ENCODE data around the gene EIPR1. TPM values are rescaled to one million over a fixed set of nuclear protein-coding genes. Genes with fewer than 3 reads are reported as not detected.

The EIPR1 gene
- polyA plus RNA-seq, 1 donor from 2014 or later = 138 TPM

GRCh38 chr2:3354986-3355385 lies 22.6 kb downstream of the EIPR1 start:
- no peaks in the 10 kb centered on the region for H3K36me3 ChIP-seq (ENCODE audit: insufficient read depth, low read length)
- TF ChIP-seq TAF1 (IDR thresholded peaks at IDR 0.05; ENCODE audit: low read depth) = no peak
- no peaks in the 10 kb centered on the region for H3K9me2 ChIP-seq (ENCODE audit: insufficient read depth, low read length)
- no peaks in the 10 kb centered on the region for H3F3A ChIP-seq (ENCODE audit: insufficient read depth, low read length, poor library complexity, severe bottlenecking)
- no peaks in the 10 kb centered on the region for H4K20me1 ChIP-seq (ENCODE audit: insufficient read depth)
- H3K27me3 ChIP-seq (ENCODE audit: insufficient read depth, low read depth, low read length) = no peaks in the 10 kb centered on the region
- H3K27ac ChIP-seq (ENCODE audit: low read length) = no peak overlapping the region
- H3K9me3 ChIP-seq (ENCODE audit: low read length) = no peaks in the 10 kb centered on the region
- no peak overlapping the region for H3K4me3 ChIP-seq (ENCODE audit: low read length)
- no peak overlapping the region for H2AFZ ChIP-seq (ENCODE audit: low read depth, low read length)
- H3K4me2 ChIP-seq (ENCODE audit: low read length) = no peak overlapping the region
- no peak overlapping the region for H3K9ac ChIP-seq (ENCODE audit: low read length)
- no peaks in the 10 kb centered on the region for H3K79me2 ChIP-seq (replicated peaks; ENCODE audit: insufficient read depth, low read length)

- no peak overlapping the region for H3K4me3 ChIP-seq (ENCODE audit: low read length)
- no peaks in the 10 kb centered on the region for H4K20me1 ChIP-seq (ENCODE audit: insufficient read depth)
- no peak overlapping the region for H2AFZ ChIP-seq (ENCODE audit: low read depth, low read length)
- no peaks in the 10 kb centered on the region for H3K9me2 ChIP-seq (ENCODE audit: insufficient read depth, low read length)
- no peak for TF ChIP-seq MXI1 (conservative IDR thresholded peaks at IDR 0.05; ENCODE audit: poor library complexity, severe bottlenecking)
- TF ChIP-seq EP300 (conservative IDR thresholded peaks at IDR 0.05; ENCODE audit: poor library complexity, severe bottlenecking) = no peak
- no peak for TF ChIP-seq POLR2AphosphoS5 (IDR thresholded peaks at IDR 0.05)
- no peak for TF ChIP-seq TAF1 (IDR thresholded peaks at IDR 0.05; ENCODE audit: low read depth)
- TF ChIP-seq EZH2 (IDR thresholded peaks at IDR 0.05; ENCODE audit: borderline replicate concordance, insufficient read depth, low read length, poor library complexity, severe bottlenecking) = no peak
- no peaks in the 10 kb centered on the region for H3K9me3 ChIP-seq (ENCODE audit: low read length)
- H3K36me3 ChIP-seq (ENCODE audit: insufficient read depth, low read length) = no peaks in the 10 kb centered on the region
- no peak overlapping the region for H3K27ac ChIP-seq (ENCODE audit: low read length)
- no peaks in the 10 kb centered on the region for H3K79me2 ChIP-seq (replicated peaks; ENCODE audit: insufficient read depth, low read length)
- H3K27me3 ChIP-seq (ENCODE audit: insufficient read depth, low read depth, low read length) = no peaks in the 10 kb centered on the region
- H3K4me2 ChIP-seq (ENCODE audit: low read length) = no peak overlapping the region
- no peak overlapping the region for H3K9ac ChIP-seq (ENCODE audit: low read length)
- H3F3A ChIP-seq (ENCODE audit: insufficient read depth, low read length, poor library complexity, severe bottlenecking) = no peaks in the 10 kb centered on the region
These were observed 28.4 kb downstream of the EIPR1 start for GRCh38 chr2:3349211-3349693.

DNA sequence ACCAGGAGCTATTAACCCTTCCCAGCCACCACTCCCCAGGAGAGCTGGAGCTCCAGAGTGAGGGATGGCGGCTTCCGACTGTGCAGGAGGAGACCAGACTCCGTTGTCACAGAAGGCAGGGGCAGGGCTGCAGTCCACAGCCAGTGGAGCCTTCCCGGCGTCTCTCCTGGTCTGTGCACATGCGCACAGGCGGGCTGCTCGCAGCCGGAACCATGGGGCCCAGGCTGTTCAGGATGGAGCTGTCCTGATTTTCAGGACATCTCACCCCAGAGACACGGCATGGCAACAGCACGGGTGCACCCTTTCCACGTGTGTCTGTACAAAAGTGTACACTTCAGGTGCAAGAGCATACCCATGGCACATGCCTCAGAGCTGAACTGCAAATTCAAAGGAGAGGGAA lies 28.9 kb downstream of the EIPR1 start:
- Histone ChIP-seq H3K9ac (ENCODE audit: low read length) (no peak overlapping the region), H3K27me3 (ENCODE audit: insufficient read depth, low read depth, low read length) (no peaks in the 10 kb centered on the region), H3K4me2 (ENCODE audit: low read length) (no peak overlapping the region), H3K4me3 (ENCODE audit: low read length) (no peak overlapping the region), H3F3A (ENCODE audit: insufficient read depth, low read length, poor library complexity, severe bottlenecking) (no peaks in the 10 kb centered on the region), H2AFZ (ENCODE audit: low read depth, low read length) (no peak overlapping the region), H3K36me3 (ENCODE audit: insufficient read depth, low read length) (no peaks in the 10 kb centered on the region), H3K27ac (ENCODE audit: low read length) (no peak overlapping the region), H3K79me2 (replicated peaks; ENCODE audit: insufficient read depth, low read length) (no peaks in the 10 kb centered on the region), H3K9me3 (ENCODE audit: low read length) (no peaks in the 10 kb centered on the region), H4K20me1 (ENCODE audit: insufficient read depth) (no peaks in the 10 kb centered on the region), H3K9me2 (ENCODE audit: insufficient read depth, low read length) (no peaks in the 10 kb centered on the region)
- no peak for TF ChIP-seq POLR2AphosphoS5 (IDR thresholded peaks at IDR 0.05)

- H3K9me2 ChIP-seq (ENCODE audit: insufficient read depth, low read length) = no peaks in the 10 kb centered on the region
- H3K9ac ChIP-seq (ENCODE audit: low read length) = no peak overlapping the region
- no peaks in the 10 kb centered on the region for H3K36me3 ChIP-seq (ENCODE audit: insufficient read depth, low read length)
- no peak overlapping the region for H3K27ac ChIP-seq (ENCODE audit: low read length)
- no peak overlapping the region for H3K4me3 ChIP-seq (ENCODE audit: low read length)
- TF ChIP-seq, protein P1, sequence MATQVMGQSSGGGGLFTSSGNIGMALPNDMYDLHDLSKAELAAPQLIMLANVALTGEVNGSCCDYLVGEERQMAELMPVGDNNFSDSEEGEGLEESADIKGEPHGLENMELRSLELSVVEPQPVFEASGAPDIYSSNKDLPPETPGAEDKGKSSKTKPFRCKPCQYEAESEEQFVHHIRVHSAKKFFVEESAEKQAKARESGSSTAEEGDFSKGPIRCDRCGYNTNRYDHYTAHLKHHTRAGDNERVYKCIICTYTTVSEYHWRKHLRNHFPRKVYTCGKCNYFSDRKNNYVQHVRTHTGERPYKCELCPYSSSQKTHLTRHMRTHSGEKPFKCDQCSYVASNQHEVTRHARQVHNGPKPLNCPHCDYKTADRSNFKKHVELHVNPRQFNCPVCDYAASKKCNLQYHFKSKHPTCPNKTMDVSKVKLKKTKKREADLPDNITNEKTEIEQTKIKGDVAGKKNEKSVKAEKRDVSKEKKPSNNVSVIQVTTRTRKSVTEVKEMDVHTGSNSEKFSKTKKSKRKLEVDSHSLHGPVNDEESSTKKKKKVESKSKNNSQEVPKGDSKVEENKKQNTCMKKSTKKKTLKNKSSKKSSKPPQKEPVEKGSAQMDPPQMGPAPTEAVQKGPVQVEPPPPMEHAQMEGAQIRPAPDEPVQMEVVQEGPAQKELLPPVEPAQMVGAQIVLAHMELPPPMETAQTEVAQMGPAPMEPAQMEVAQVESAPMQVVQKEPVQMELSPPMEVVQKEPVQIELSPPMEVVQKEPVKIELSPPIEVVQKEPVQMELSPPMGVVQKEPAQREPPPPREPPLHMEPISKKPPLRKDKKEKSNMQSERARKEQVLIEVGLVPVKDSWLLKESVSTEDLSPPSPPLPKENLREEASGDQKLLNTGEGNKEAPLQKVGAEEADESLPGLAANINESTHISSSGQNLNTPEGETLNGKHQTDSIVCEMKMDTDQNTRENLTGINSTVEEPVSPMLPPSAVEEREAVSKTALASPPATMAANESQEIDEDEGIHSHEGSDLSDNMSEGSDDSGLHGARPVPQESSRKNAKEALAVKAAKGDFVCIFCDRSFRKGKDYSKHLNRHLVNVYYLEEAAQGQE (IDR thresholded peaks at IDR 0.05; ENCODE audit: borderline replicate concordance) = no peak
- no peak for TF ChIP-seq EP300 (conservative IDR thresholded peaks at IDR 0.05; ENCODE audit: poor library complexity, severe bottlenecking)
- no peak for TF ChIP-seq TAF1 (IDR thresholded peaks at IDR 0.05; ENCODE audit: low read depth)
- TF ChIP-seq EZH2 (IDR thresholded peaks at IDR 0.05; ENCODE audit: borderline replicate concordance, insufficient read depth, low read length, poor library complexity, severe bottlenecking) = no peak
- no peak for TF ChIP-seq CTCF (IDR thresholded peaks at IDR 0.05; ENCODE audit: poor library complexity, severe bottlenecking)
- no peak for TF ChIP-seq RAD21 (conservative IDR thresholded peaks at IDR 0.05)
- H3K79me2 ChIP-seq (replicated peaks; ENCODE audit: insufficient read depth, low read length) = no peaks in the 10 kb centered on the region
- H3K9me3 ChIP-seq (ENCODE audit: low read length) = no peaks in the 10 kb centered on the region
- no peaks in the 10 kb centered on the region for H4K20me1 ChIP-seq (ENCODE audit: insufficient read depth)
- H2AFZ ChIP-seq (ENCODE audit: low read depth, low read length) = no peak overlapping the region
- H3F3A ChIP-seq (ENCODE audit: insufficient read depth, low read length, poor library complexity, severe bottlenecking) = no peaks in the 10 kb centered on the region
- H3K27me3 ChIP-seq (ENCODE audit: insufficient read depth, low read depth, low read length) = no peaks in the 10 kb centered on the region
- H3K4me2 ChIP-seq (ENCODE audit: low read length) = no peak overlapping the region
These were observed 32.0 kb downstream of the EIPR1 start for GRCh38 chr2:3345621-3346020.

Measured in neural cell (in vitro differentiated cells).